ENCODE results near the gene ADAMTS14.

Gene ADAMTS14

GRCh38 chr10:70757856-70758255 lies 85.5 kb downstream of the ADAMTS14 start:
- no peak for DNase-seq (ENCODE audit: low spot score)
- Histone ChIP-seq H3K4me3 (ENCODE audit: severe bottlenecking) (no peak overlapping the region), H3K27ac (ENCODE audit: poor library complexity, severe bottlenecking) (no peak overlapping the region), H3K36me3 (ENCODE audit: low read depth) (no peaks in the 10 kb centered on the region), H3K9me3 (ENCODE audit: severe bottlenecking) (no peaks in the 10 kb centered on the region), H3K27me3 (ENCODE audit: insufficient read depth, poor library complexity, severe bottlenecking) (no peaks in the 10 kb centered on the region), H3K4me1 (ENCODE audit: insufficient read depth, poor library complexity, severe bottlenecking) (no peaks in the 10 kb centered on the region)
- TF ChIP-seq CTCF (IDR thresholded peaks at IDR 0.05; ENCODE audit: poor library complexity, severe bottlenecking), result no peak
- ATAC-seq (ENCODE audit: low read depth), result no peak

- Histone ChIP-seq H3K36me3 (ENCODE audit: low read depth) (no peaks in the 10 kb centered on the region), H3K4me1 (ENCODE audit: insufficient read depth, poor library complexity, severe bottlenecking) (no peaks in the 10 kb centered on the region), H3K27ac (ENCODE audit: poor library complexity, severe bottlenecking) (no peak overlapping the region), H3K9me3 (ENCODE audit: severe bottlenecking) (no peaks in the 10 kb centered on the region), H3K27me3 (ENCODE audit: insufficient read depth, poor library complexity, severe bottlenecking) (no peaks in the 10 kb centered on the region), H3K4me3 (ENCODE audit: severe bottlenecking) (no peak overlapping the region)
- peak; percentile 75 for TF ChIP-seq CTCF (IDR thresholded peaks at IDR 0.05; ENCODE audit: poor library complexity, severe bottlenecking)
- ATAC-seq (ENCODE audit: low read depth) (peak; percentile 62), DNase-seq (ENCODE audit: low spot score) (no peak)
Measured at GRCh38 chr10:70758757-70759514, 86.6 kb downstream of the ADAMTS14 start.

GRCh38 chr10:70759781-70760180 lies 87.5 kb downstream of the ADAMTS14 start:
- H3K27ac ChIP-seq (ENCODE audit: poor library complexity, severe bottlenecking), result no peak overlapping the region
- ATAC-seq (ENCODE audit: low read depth), result no peak
- no peak overlapping the region for H3K4me3 ChIP-seq (ENCODE audit: severe bottlenecking)
- no peaks in the 10 kb centered on the region for H3K36me3 ChIP-seq (ENCODE audit: low read depth)
- H3K4me1 ChIP-seq (ENCODE audit: insufficient read depth, poor library complexity, severe bottlenecking), result no peaks in the 10 kb centered on the region
- no peaks in the 10 kb centered on the region for H3K9me3 ChIP-seq (ENCODE audit: severe bottlenecking)
- no peak for DNase-seq (ENCODE audit: low spot score)
- H3K27me3 ChIP-seq (ENCODE audit: insufficient read depth, poor library complexity, severe bottlenecking), result no peaks in the 10 kb centered on the region
- no peak for TF ChIP-seq CTCF (IDR thresholded peaks at IDR 0.05; ENCODE audit: poor library complexity, severe bottlenecking)

GRCh38 chr10:70760271-70760787 lies 88.0 kb downstream of the ADAMTS14 start:
- no peaks in the 10 kb centered on the region for H3K36me3 ChIP-seq (ENCODE audit: low read depth)
- no peaks in the 10 kb centered on the region for H3K4me1 ChIP-seq (ENCODE audit: insufficient read depth, poor library complexity, severe bottlenecking)
- no peak for TF ChIP-seq CTCF (IDR thresholded peaks at IDR 0.05; ENCODE audit: poor library complexity, severe bottlenecking)
- H3K9me3 ChIP-seq (ENCODE audit: severe bottlenecking), result no peaks in the 10 kb centered on the region
- H3K4me3 ChIP-seq (ENCODE audit: severe bottlenecking), result no peak overlapping the region
- no peak for ATAC-seq (ENCODE audit: low read depth)
- no peaks in the 10 kb centered on the region for H3K27me3 ChIP-seq (ENCODE audit: insufficient read depth, poor library complexity, severe bottlenecking)
- DNase-seq (ENCODE audit: low spot score), result no peak
- no peak overlapping the region for H3K27ac ChIP-seq (ENCODE audit: poor library complexity, severe bottlenecking)

- ATAC-seq (ENCODE audit: low read depth), result no peak
- Histone ChIP-seq H3K9me3 (ENCODE audit: severe bottlenecking) (peaks cover under 1% of the 10 kb centered on the region), H3K4me1 (ENCODE audit: insufficient read depth, poor library complexity, severe bottlenecking) (no peaks in the 10 kb centered on the region), H3K36me3 (ENCODE audit: low read depth) (no peaks in the 10 kb centered on the region), H3K27ac (ENCODE audit: poor library complexity, severe bottlenecking) (no peak overlapping the region), H3K4me3 (ENCODE audit: severe bottlenecking) (no peak overlapping the region), H3K27me3 (ENCODE audit: insufficient read depth, poor library complexity, severe bottlenecking) (no peaks in the 10 kb centered on the region)
- TF ChIP-seq CTCF (IDR thresholded peaks at IDR 0.05; ENCODE audit: poor library complexity, severe bottlenecking), result no peak
- no peak for DNase-seq (ENCODE audit: low spot score)
Measured at GRCh38 chr10:70761031-70761601, 88.8 kb downstream of the ADAMTS14 start.

Data from RWPE2 (cell line).